ENCODE data around the gene SIAH1.

GRCh38 chr16:48326915-48327314 lies 58.3 kb downstream of the SIAH1 start:
- TF ChIP-seq CTCF (IDR thresholded peaks at IDR 0.05; ENCODE audit: insufficient read depth, low read length, poor library complexity, severe bottlenecking) (no peak), EZH2phosphoT487 (conservative IDR thresholded peaks at IDR 0.05; ENCODE audit: low read length) (no peak)
